ENCODE measurements around the gene ZSCAN2. TPM values are rescaled to one million over a fixed set of nuclear protein-coding genes. Genes with fewer than 3 reads are reported as not detected.

ZSCAN2 gene
- total and polyA plus RNA-seq, 2 of the 4 experiments (the other 2 are of a cell fraction), result 10.4 to 18.3 TPM

DNA sequence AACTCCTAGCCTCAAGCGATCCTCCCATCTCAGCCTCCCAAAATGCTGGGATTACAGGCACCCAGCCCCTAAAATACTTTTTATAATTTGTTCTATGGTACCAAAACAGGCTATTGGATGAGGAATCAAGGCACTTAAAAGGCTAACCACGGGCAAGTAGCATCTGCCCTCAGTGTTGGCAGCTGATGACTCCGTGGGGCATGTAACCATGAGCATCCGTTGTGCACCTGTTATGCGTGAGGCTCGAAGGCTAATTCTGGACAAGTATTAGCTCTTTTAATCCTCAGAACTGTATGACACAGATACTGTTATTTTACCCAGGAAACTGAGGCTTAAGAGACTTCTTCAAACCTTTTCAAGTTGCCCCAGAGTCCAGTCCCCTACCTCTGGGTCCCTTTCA, 43.0 kb downstream of the ZSCAN2 start:
- Histone ChIP-seq H3K36me3 (ENCODE audit: control insufficient read depth, insufficient read depth, low read length) (peaks cover 72% of the 10 kb centered on the region), H3K18ac (ENCODE audit: low read depth, low read length) (no peak overlapping the region), H3K56ac (ENCODE audit: extremely low read depth, insufficient read depth, low read length) (no peak overlapping the region), H4K91ac (ENCODE audit: insufficient read depth, low read depth, low read length) (no peak overlapping the region), H3K27me3 (ENCODE audit: control insufficient read depth, insufficient read depth, low read length) (no peaks in the 10 kb centered on the region), H2BK20ac (ENCODE audit: low read depth, low read length) (no peak overlapping the region), H3K9me1 (ENCODE audit: insufficient read depth, low read length) (peaks cover 9% of the 10 kb centered on the region; the same call in 1 of the 2 replicates), H3K4me3 (ENCODE audit: insufficient read depth, low read depth, low read length) (no peak overlapping the region), H3K4me1 (ENCODE audit: control insufficient read depth, insufficient read depth, low read length) (0 out of 2 replicates have a peak, but pooled peaks cover 2% of the 10 kb centered on the region), H3K9me3 (ENCODE audit: control insufficient read depth, insufficient read depth, low read length) (no peaks in the 10 kb centered on the region), H2AFZ (replicated peaks; ENCODE audit: low read length, poor library complexity) (no peak overlapping the region), H4K8ac (ENCODE audit: low read depth in 2 of 2, low read length in 2 of 2) (no peak overlapping the region), H2AK9ac (replicated peaks; ENCODE audit: low read depth, low read length, poor library complexity) (no peak overlapping the region), H3K23ac (ENCODE audit: low read depth, low read length) (no peak overlapping the region), H2BK15ac (ENCODE audit: low read depth, low read length) (no peak overlapping the region), H2BK120ac (ENCODE audit: low read depth, low read length) (no peak overlapping the region), H4K20me1 (ENCODE audit: insufficient read depth, low read length) (peaks cover 5% of the 10 kb centered on the region; the same call in 1 of the 2 replicates), H4K5ac (ENCODE audit: low read depth, low read length) (no peak overlapping the region), H3K14ac (replicated peaks; ENCODE audit: low read depth, low read length) (no peak overlapping the region), H2AK5ac (ENCODE audit: low read depth, low read length) (no peak overlapping the region), H3K4me2 (ENCODE audit: low read depth, low read length) (no peak overlapping the region), H2BK5ac (ENCODE audit: low read depth, low read length, poor library complexity, severe bottlenecking) (no peak overlapping the region), H3K4ac (ENCODE audit: low read depth, low read length) (no peak overlapping the region), H3K27ac (ENCODE audit: insufficient read depth, low read length) (no peak overlapping the region), H3K9ac (ENCODE audit: low read depth, low read length) (no peak overlapping the region), H3K79me1 (ENCODE audit: low read depth in 1 of 2, low read length in 2 of 2) (peaks cover 10 to 27% of the 10 kb centered on the region in 2 experiments)
- TF ChIP-seq ELK1 (IDR thresholded peaks at IDR 0.05; ENCODE audit: borderline replicate concordance, low read depth, low read length) (no peak), MAFK (IDR thresholded peaks at IDR 0.05; ENCODE audit: low read depth, low read length) (no peak)
- in situ Hi-C loops (cut with MboI; ENCODE audit: low sequenced_read_pairs) (no loop called here), intact Hi-C loops (cut with micrococcal nuclease) (no loop called here), dilution Hi-C loops (cut with HindIII; ENCODE audit: low sequenced_read_pairs, unreplicated experiment) (no loop called here)
- no peak for ATAC-seq (ENCODE audit: low read depth)
- no peak for DNase-seq
- BruUV-seq (replicated peaks), result no TSS peak
- 93% methylated on average over 4 of the region's 6 CpGs; no CpG with 5 or more reads in 1 of the 2 experiments for WGBS, 2 experiments (ENCODE audit: extremely low coverage in 2 of 2, insufficient read length in 1 of 2)
- ChIA-PET CTCF (no interaction called here), POLR2A (ENCODE audit: unreplicated experiment) (no interaction called here)

All from IMR-90 (cell line).